HG02763 (cell line): ENCODE measurements around the gene PLGRKT.
"Not testable (repeated sequence)": the region's sequence is repeated elsewhere in the genome, so short reads cannot be mapped to it uniquely, and the experiment has no call there.

Source experiments
- ATAC-seq: cut with Tn5 transposase; IDR thresholded peaks from one replicate; pipeline ENCODE4 v1.9.1; 2021; ENCODE audit warnings: mild to moderate bottlenecking, moderate library complexity; ENCODE audit not compliant: unreplicated experiment

The PLGRKT gene

GRCh38 chr9:5321601-5322000 lies 116.1 kb downstream of the PLGRKT start:
- not testable (repeated sequence) for ATAC-seq

- ATAC-seq, result no peak
Observed at GRCh38 chr9:5321058-5321457, 116.7 kb downstream of the PLGRKT start.

GRCh38 chr9:5316406-5316805 lies 121.3 kb downstream of the PLGRKT start:
- ATAC-seq, result not testable (repeated sequence)

- no peak for ATAC-seq
Observed at GRCh38 chr9:5315187-5315923, 122.4 kb downstream of the PLGRKT start.

GRCh38 chr9:5310851-5311250 lies 126.9 kb downstream of the PLGRKT start:
- no peak for ATAC-seq
